GM04503 (cell line): ENCODE data around the gene LGALS7.
"Not testable (repeated sequence)": the region's sequence is repeated elsewhere in the genome, so short reads cannot be mapped to it uniquely, and the experiment has no call there.

Experiments used
- DNase-seq: peaks from one replicate; pipeline ENCODE4 v3.0.0-alpha.2; 2012; ENCODE audit warnings: low read depth

The LGALS7 gene

DNA sequence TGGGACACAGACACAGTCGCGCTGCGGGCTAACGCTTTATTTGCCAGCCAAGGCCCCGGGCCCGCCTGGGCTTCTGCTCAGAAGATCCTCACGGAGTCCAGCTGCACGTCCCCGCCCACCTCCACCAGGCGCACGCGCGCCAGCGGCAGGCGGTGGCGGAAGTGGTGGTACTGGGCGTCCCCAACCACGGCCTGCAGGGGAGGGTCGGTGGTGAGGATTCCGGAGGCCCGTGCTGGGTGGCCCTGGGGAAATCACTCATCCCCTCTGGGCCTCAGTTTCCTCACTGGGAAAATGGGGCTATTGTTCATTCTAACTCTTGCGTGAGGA is 2.4 kb downstream of the LGALS7 start:
- not testable (repeated sequence) for DNase-seq

DNA sequence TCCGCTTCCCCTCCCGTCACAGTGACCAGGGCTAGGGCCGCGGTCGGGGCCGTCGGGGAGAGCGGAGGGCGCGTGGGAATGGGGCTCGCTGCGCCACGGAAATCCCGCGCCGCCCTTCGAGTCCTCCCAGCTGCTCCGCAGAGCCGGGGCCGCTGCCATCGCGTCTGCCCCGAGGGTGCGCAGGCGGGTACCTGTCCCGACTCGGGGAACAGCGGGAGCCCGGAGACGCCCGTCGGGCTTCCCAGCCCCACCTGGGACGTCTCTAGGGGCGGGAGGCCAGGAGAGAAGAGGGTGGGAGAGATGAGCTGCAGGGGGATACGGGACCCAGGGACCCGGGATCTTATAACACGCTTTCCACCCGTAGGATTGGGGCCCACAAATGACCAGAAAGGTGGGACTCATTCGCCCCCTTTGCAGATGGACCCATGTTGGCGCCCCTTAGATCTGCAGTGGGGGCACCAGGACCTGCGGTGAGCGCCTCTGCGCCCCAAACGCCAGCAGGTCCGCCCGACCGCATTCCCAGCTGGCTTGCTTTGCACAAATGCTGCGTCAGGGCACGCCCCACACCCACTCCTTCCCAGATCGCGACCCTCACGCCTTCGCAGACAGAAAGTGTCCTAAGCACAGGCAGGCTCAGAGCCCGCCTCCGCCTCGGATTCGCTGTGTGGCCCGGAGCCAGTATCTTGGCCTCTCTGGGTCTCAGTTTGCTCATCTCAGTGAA is 2.9 kb downstream of the LGALS7 start:
- not testable (repeated sequence) for DNase-seq

DNA sequence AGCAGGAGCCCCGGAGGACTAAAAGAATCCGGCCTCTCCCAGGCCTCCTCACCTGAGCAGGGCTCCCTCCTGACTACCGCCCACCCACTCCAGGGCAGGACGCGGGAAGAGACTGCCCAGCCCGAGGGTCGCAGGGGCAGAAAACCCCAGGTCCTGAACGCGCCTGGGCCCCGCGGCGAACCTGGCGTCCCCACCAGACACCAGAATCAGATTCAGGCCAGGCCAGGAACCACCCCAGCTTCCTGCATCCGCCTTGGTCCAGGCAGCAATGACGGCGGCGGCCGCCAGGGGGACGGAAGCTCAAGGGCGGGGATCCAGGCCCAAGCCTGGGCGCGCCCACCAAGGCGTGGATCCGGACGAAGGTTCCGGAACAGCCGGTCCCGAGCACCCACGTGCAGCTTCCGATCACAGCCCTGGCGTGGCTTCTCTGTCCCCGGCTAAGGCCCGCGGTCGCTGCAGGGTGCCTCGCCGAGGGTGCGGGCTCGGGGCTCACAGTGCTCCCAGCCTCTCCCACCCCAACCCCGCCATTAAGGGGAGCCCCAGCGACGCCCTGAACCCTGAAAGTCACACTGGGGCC is 3.6 kb downstream of the LGALS7 start:
- DNase-seq = no peak

DNA sequence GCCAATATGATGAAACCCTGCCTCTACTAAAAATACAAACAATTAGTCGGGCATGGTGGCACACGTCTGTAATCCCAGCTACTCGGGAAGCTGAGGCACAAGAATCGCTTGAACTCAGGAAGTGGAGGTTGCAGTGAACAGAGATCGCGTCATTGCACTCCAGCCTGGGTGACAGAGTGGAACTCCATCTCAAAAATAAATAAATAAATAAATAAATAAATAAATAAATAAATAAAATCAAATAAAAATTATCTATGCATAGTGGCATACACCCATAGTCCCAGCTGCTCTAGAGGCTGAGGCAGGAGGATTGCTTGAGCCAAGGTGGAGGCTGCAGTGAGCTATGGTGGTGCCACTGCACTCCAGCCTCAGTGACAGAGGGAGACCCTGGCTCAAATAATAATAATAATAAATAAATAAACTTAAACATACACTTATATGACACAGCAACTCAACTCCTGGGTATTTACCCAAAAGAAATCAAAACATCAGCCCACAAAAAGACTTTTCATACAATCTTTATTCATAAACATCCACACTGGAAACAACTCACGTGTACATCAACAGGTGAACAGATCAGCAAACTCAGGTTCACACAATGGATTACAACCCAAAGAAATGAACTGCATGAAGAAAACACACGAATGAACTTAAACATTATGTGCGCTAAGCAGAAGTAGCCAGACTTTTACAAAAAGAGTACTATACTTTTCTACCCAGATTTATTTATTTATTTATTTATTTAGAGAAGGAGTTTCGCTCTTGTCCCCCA is 6.9 kb downstream of the LGALS7 start:
- no peak for DNase-seq

DNA sequence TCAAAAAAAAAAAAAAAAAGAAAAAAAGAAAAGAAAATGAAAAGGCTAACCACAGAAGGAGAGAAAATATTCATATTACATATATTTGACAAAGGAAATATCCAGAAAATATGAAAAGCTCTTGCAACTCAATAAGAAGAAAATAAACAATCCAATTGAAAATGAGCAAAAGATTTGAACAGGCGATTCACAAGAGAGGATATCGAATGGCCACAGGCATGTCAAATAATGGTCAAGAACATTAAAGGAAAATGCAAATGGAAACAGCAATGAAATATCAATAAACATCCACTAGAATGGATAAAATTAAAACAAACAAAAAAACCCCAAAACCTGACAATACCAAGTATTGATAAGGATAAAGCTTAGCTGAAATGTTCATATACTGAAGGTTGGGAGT is 8.1 kb downstream of the LGALS7 start:
- DNase-seq = no peak

DNA sequence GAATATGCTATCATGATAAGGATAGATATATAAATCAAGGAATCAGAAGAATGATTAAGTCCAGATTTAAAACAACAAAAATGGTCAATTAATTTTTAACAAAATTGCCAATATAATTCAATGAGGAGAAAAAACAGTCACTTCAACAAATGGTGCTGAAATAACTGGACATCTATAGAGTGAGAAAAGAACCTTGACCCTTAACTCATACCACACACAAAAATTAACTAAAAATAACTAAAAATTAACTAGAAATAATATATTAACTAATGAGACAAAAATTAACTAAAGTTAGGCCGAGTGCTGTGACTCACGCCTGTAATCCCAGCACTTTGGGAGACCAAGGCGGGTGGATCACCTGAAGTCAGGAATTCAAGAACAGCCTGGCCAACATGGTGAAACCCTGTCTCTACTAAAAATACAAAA is 9.5 kb downstream of the LGALS7 start:
- no peak for DNase-seq

DNA sequence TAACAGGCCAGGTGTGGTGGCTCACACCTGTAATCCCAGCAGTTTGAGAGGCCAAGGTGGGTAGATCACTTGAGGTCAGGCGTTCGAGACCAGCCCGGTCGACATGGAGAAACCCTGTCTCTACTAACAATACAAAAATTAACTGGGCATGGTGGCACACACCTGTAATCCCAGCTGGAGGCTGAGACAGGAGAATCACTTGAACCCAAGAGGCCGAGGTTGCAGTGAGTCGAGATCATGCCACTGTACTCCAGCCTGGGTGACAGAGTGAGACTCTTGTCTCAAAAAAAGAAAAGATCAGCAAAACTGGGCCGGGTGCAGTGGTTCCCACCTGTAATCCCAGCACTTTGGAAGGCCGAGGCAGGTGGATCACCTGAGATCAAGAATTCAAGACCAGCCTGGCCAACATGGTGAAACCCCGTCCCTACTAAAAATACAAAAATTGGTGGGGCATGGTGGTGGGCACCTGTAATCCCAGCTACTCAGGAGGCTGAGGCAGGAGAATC is 11.4 kb downstream of the LGALS7 start:
- not testable (repeated sequence) for DNase-seq

DNA sequence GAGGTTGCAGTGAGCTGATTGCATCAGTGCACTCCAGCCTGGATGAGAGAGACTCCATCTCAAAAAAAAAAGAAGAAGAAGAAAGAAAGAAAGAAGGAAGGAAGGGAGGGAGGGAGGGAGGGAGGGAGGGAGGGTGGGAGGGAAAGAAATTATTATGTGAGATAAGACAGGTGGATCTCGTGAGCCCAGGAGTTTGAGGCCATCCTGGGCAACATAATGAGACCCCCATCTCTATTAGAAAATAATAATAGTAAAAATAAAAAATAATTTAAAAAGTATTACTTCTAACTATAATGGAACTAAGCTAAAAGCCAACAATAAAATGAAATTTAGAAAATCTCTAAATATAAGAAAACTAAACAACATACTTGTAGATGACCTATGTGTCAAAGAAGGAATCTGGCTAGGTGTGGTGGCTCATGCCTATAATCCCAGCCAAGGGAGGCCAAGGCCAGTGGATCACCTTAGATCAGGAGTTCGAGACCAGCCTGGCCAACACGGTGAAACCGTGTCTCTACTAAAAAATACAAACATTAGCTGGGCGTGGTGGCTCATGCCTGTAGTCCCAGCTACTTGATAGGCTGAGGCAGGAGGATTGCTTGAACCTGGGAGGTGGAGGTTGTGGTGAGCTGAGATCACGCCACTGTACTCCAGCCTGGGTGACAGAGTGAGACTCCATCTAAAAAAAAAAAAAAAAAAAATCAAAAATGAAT is 12.4 kb downstream of the LGALS7 start:
- not testable (repeated sequence) for DNase-seq

DNA sequence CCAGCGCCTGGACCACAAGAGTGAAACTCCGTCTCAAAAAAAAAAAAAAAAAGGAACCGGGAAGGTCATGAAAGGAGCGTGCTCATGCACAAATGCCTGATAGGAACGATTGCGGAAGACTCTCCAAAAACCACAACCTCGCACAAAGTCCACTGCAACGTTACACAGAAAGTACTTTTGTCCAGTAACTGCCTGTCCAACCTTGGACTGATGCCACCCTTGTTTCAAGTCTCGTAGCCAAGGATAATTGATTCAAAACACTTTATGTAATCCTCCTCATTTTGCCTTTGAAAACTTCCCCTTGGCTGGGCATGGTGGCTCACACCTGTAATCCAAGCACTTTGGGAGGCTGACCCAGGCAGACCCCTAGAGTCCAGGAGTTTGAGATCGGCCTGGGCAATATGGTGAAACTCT is 13.7 kb downstream of the LGALS7 start:
- DNase-seq = no peak

DNA sequence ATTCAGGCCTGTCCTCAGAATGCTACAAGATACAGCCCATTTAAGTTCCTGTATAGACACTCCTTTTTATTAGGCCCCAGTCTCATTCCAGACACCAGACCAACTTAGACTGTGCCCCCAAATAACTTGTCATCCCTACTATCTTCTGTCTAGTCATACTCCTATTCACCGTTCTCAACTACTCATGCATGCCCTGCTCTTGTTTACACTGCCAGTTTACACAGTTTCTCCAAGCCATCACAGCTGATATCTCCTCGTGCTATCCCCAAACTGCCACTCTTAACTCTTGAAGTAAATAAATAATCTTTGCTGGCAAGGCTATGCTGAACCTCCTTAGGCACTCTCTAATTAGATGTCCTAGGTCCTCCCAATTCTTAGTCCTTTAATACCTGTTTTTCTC is 19.1 kb downstream of the LGALS7 start:
- not testable (repeated sequence) for DNase-seq

DNA sequence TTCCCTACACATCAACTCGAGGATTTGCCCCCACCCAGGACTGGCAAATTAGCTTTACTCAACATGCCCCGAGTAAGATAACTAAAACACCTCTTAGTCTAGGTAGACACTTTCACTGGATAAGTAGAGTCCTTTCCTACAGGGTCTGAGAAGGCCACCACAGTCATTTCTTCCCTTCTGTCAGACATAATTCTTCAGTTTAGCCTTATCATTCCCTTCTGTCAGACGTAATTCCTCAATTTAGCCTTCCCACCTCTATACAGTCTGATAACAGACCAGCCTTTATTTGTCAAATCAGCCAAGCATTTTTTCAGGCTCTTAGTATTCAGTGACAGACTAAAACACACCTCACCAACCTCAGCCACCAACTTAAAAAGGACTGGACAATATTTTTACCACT is 19.5 kb downstream of the LGALS7 start:
- not testable (repeated sequence) for DNase-seq

DNA sequence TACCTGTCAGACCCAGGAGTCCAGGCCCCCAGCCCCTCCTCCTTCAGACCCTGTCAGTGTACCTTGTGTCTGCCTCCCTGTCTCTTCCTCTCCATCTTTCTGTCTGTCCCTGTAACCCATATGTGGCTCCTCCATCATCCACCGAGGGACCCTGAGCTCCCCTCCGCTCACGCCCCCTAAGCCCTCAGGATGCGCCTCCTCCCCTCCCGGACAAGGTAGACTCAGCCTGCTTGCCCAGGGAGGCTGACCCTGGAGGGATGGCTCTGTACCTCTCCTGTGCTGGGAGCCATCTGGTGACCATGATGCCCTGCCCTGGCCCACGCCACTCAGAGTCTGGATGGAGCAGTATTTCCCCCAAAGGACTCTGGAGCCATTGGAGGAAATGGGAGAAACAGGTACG is 28.0 kb downstream of the LGALS7 start:
- DNase-seq = no peak

DNA sequence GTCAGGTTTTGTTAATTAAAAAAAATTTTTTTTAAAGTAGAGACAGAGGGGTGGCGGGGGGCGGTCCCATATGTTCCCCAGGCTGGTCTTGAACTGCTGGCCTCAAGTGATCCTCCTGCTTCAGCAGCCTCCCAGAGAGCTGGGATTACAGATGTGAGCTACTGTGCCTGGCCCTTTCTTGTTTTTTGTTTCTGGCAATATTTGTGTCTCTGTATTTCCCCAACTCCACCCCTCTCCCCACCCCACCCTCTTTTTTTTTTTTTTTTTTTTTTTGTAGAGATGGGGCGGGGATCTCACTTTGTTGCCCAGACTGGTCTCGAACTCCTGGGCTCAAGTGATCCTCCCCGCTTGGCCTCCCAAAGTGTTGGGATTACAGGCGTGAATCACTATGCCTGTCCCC is 28.4 kb downstream of the LGALS7 start:
- DNase-seq = no peak

DNA sequence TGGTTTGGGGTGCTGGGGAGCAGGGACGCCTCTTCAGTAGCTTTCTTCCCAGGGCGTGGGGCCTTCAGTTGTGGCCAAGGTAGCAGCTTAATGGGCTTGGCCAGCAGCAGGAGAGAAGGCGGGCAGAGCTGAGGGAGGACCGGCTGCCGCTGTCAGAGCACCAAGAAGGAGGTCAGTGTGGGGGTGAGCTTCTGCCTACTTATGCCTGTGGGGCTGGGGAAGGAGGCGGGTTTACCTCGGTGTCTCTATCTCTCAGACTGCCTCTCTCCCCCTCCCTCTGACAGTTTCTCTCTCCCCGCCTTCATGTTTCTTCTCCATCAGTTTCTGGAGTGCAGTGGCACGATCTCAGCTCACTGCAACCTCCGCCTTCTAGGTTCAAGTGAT is 29.0 kb downstream of the LGALS7 start, which contains the start of gene CAPN12:
TSS of gene CAPN12 (minus strand) at position 177 of the 384 bp plus-strand sequence. CDS start 309 bp downstream, outside the sequence.
- DNase-seq = no peak

DNA sequence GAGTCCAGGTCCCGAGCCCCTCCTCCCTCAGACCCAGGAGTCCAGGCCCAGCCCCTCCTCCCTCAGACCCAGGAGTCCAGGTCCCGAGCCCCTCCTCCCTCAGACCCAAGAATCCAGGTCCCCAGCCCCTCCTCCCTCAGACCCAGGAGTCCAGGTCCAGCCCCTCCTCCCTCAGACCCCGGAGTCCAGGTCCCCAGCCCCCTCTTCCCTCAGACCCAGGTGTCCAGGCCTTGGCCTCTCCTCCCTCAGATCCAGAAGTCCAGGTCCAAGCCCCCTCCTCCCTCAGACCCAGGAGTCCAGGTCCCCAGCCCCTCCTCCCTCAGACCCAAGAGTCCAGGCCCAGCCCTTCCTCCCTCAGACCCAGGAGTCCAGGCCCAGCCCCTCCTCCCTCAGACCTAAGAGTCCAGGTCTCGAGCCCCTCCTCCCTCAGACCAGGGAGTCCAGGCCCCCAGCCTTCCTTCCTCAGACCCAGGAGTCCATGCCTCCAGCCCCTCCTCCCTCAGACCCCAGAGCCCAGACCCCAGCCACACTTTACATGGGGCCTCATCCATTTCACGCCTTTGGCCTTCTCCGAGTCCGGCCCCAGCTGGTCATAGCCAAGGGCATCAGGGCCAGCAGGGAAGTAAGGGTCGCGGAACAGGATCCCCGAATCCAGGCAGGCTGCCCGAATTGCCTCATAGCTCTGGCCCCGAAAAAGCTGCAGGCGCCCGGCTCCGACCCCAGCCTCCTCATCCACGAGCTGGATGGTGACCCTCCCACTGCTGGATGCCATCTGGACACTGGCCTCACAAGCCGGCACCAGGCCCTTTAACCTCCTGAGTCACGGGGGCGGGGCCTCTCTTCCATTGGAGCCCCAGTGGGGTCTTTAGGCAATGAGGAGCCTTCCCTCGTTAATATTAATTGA is 29.7 kb downstream of the LGALS7 start:
- no peak for DNase-seq

DNA sequence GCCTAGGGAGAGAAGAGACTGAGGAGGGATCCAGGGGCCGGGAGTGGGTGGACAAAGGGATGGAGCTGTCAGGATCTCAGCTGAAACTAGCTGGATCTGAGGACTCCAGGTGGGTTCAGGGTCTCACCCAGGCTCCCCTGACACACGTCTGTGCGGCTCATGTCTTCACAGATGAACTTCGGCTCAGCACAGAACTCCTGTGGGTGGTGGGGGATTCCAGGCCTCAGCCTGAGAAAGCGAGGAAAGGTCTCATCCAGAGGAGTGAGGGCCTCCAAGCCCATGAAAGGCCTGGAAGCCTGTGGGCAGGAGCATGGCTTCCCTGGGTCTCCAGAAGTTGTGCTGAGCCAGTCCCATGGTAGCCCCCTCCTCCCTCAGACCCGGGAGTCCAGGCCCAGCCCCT is 30.4 kb downstream of the LGALS7 start:
- DNase-seq = no peak

DNA sequence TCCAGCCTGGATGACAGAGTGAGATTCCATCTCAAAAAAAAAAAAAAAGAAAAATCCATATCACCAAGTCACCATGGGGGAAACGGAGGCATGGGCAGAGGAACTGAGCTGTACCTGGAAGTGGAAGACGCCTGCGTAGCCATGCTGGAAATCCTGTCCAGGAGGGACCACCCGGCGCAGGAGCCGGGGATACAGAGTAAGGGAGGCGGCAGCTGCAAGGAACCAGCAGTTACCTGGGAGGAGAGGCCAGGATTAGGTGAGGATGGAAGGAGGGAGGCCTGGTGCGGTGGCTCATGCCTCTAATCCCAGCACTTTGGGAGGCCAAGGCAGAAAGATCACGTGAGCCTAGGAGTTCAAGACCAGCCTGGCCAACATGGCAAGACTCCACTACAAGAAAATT is 31.0 kb downstream of the LGALS7 start:
- DNase-seq = no peak

DNA sequence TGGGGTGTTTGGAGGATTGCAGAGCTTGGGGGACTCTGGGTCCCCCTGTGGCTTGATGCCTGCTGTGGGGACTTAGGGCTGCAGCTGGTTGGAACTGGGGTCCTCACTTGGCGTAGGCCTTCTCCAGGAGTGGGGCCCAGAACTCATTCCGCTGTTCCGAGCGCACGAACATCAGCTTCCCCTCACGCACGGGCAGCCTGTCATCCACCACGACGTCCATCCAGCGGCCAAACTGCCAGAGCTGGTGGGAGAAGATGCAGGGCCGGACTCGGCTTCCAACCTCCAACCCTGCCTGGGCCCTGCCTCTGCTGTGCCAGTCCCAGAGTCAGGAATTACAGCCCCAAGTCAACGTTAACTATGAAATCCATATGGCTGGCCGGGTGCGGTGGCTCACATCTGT is 31.6 kb downstream of the LGALS7 start:
- DNase-seq = no peak

DNA sequence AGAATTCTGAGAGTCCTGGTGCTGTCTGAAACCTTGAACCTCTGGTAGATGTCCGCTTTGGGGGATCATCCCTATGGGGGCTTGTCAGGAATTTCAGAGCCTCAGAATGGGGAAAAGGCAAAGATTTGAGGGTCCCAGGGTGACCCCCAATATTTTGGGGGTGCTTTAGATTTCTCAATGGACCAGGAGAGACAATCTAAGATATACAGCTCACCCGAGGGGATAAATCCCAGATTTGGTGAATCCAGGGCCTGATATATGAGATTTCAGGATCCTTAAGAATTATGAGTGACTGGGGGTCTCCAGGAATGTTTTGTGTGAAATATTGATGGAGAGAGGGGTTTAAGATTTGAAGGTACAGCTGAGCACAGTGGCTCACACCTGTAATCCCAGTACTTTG is 32.4 kb downstream of the LGALS7 start:
- DNase-seq = no peak

DNA sequence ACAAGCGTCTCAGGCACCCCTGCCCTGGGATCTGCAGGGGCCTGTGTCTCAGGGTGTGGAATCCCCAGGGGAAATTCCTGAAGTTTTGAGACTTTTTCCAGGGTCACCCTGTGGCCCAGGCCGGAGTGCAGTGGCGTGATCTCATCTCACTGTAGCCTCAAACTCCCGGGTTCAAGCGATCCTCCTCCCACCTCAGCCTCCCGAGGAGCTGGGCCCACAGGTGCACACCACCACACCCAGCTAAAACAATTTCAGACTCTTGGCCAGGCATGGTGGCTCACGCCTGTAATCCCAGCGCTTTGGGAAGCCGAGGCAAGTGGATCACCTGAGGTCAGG is 33.1 kb downstream of the LGALS7 start:
- no peak for DNase-seq

DNA sequence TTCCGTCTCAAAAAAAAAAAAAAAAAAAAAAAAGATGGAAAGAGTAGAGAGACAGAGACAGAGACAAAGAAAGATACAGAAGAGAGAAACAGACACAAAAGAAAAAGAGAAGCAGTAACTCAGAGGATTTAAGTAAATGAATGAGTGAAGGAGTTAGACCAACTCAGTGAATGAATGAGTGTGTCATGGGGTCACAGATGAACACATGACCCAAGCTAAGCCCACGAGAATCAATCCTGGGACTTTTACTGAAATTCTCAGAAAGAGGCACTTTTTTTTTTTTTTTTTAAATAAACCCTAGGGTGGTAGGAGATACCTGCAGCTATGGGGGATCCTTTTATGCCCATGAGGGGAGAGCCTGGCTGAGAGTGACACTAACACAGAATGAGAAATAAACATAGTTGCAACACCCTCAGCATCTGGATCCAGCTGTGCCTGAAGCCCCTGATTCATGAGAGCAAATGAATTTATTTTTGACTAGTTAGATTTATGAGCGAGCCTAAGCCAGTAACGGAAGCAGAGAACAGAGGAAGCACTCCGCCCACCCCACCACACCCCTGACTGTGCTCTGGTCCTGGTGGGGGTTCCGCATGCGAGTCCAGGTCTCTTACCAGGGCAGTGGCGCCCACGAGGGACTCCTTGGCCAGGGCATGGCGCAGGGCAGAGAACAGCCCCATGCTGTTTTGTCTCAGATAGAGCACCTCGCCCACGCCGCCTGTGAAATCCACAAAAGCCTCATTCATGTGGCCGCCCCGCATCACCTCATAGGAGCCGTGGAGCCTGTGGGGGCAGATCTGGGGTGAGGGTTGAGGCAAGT is 33.7 kb downstream of the LGALS7 start:
- DNase-seq = no peak
